Left cardiac atrium (tissue), 4 donors: Measurements from ENCODE around the gene RTN4RL1. TPM values are rescaled to one million over a fixed set of nuclear protein-coding genes. Genes with fewer than 3 reads are reported as not detected.

Experiments used
- ATAC-seq, 2 donors: fragments of 200-7000 bp; cut with Tn5 transposase; one replicate each; pipeline ENCODE4 v1.9.1; 2020; ENCODE audit warnings: mild to moderate bottlenecking in 2 of 2, moderate library complexity in 2 of 2
- DNase-seq: peaks from one replicate; pipeline ENCODE4 v3.0.0-alpha.2; 2020
- intact Hi-C, 2 donors: fragments of 100-400 bp; cut with DNase I; formaldehyde crosslinking; loops; one replicate each; pipeline versions ENCODE4 v1.14.1 to v1.15.1; 2022 to 2023
- total RNA-seq, 2 donors: library from RNA; stranded (reverse); fragmentation: NEBNext Ultra II Directional; extraction: Animal tissue kit (Norgen Biotek cat#: 25700); gene quantifications; one replicate each; pipeline ENCODE4 v1.2.1, GENCODE V29; 2021
- donor health status: DM: no; HTN: yes; CAD: no.
- donor health status: DM: no; HTN: yes; CAD: no; lungs with severe emphysema.
- donor health status: DM: yes; HTN: yes; CAD: no.
- donor health status: Dilated cardiomyopathy.

The RTN4RL1 gene
- total RNA-seq, 2 donors from 2014 or later, result 6.2 to 7.6 TPM

- intact Hi-C loops, result loop anchor here in 1 of 2 donors (5.0 kb wide), 1 partner anchor 116 kb away; no protein-coding TSS in a partner anchor
- DNase-seq, result no peak
- peak in 1 of 2 donors; percentile 7 for ATAC-seq
Measured at GRCh38 chr17:2060681-2061440, 35.7 kb upstream of the RTN4RL1 start.

GRCh38 chr17:2060385-2060658 is 35.2 kb upstream of the RTN4RL1 start:
- ATAC-seq, result no peak
- DNase-seq, result no peak
- intact Hi-C loops, result loop anchor here in 1 of 2 donors (5.0 kb wide), 1 partner anchor 117 kb away; no protein-coding TSS in a partner anchor

- intact Hi-C loops, result loop anchor here in 1 of 2 donors (5.0 kb wide), 2 partner anchors 33 to 118 kb away; no protein-coding TSS in a partner anchor
- DNase-seq, result no peak
- no peak for ATAC-seq
Measured at GRCh38 chr17:2059547-2060384, 34.6 kb upstream of the RTN4RL1 start.

- DNase-seq, result peak; percentile 80
- intact Hi-C loops, result loop anchor here in 1 of 2 donors (5.0 kb wide), 1 partner anchor 33 kb away; no protein-coding TSS in a partner anchor
- ATAC-seq, result peak; percentile 16
Measured at GRCh38 chr17:2058586-2059546, 33.7 kb upstream of the RTN4RL1 start.

GRCh38 chr17:2057760-2058585 is 32.8 kb upstream of the RTN4RL1 start:
- no peak for DNase-seq
- no peak for ATAC-seq
- intact Hi-C loops, result loop anchor here in 1 of 2 donors (5.0 kb wide), 1 partner anchor 34 kb away; no protein-coding TSS in a partner anchor

GRCh38 chr17:2057175-2057759 is 32.1 kb upstream of the RTN4RL1 start:
- DNase-seq (no peak), ATAC-seq (no peak)
- intact Hi-C loops, result loop anchor here in 1 of 2 donors (5.0 kb wide), 1 partner anchor 35 kb away; no protein-coding TSS in a partner anchor

GRCh38 chr17:2056206-2057174 is 31.4 kb upstream of the RTN4RL1 start:
- no peak for DNase-seq

GRCh38 chr17:2055292-2056205 is 30.4 kb upstream of the RTN4RL1 start:
- intact Hi-C loops, result loop anchor here (2.0 to 5.0 kb wide), 3 partner anchors 37 to 227 kb away; no protein-coding TSS in a partner anchor
- DNase-seq (no peak), ATAC-seq (peak; percentile 4 to 7)

More at GRCh38 chr17:2056206-2057174, 31.4 kb upstream of the RTN4RL1 start:
- no peak for ATAC-seq
- intact Hi-C loops, result loop anchor here in 1 of 2 donors (5.0 kb wide), 1 partner anchor 36 kb away; no protein-coding TSS in a partner anchor

GRCh38 chr17:2054512-2055291 is 29.6 kb upstream of the RTN4RL1 start, which contains the start of gene HIC1:
HIC1 (plus strand) TSS chr17:2055103; CDS start chr17:2056691, 1,588 bp downstream.
- peak; percentile 85 for DNase-seq
- intact Hi-C loops, result loop anchor here (2.0 to 5.0 kb wide), 3 partner anchors 38 to 228 kb away; no protein-coding TSS in a partner anchor
- peak; percentile 62 for ATAC-seq

- DNase-seq, result no peak
- ATAC-seq, result no peak
Measured at GRCh38 chr17:2054262-2054511, 29.1 kb upstream of the RTN4RL1 start.

GRCh38 chr17:2053380-2054261 is 28.5 kb upstream of the RTN4RL1 start:
- DNase-seq (peak; percentile 84), ATAC-seq (peak; percentile 2 to 11)
- intact Hi-C loops, result loop anchor here (2.0 kb wide), 2 partner anchors 191 to 229 kb away; no protein-coding TSS in a partner anchor

More at GRCh38 chr17:2054262-2054511, 29.1 kb upstream of the RTN4RL1 start:
- intact Hi-C loops, result loop anchor here (2.0 kb wide), 2 partner anchors 191 to 229 kb away; no protein-coding TSS in a partner anchor

- ATAC-seq (no peak), DNase-seq (no peak)
- intact Hi-C loops, result no loop called here
Measured at GRCh38 chr17:2051933-2052559, 26.9 kb upstream of the RTN4RL1 start.
